Right ventricle myocardium inferior (tissue), 1 donor: ENCODE results near the gene C16orf82. TPM values are rescaled to one million over a fixed set of nuclear protein-coding genes. Genes with fewer than 3 reads are reported as not detected.
"Not testable (repeated sequence)": the region's sequence is repeated elsewhere in the genome, so short reads cannot be mapped to it uniquely, and the experiment has no call there.

Source experiments
- ATAC-seq: fragments of 200-7000 bp; cut with Tn5 transposase; one replicate; pipeline ENCODE4 v1.9.1; 2020; ENCODE audit warnings: mild to moderate bottlenecking, moderate library complexity
- DNase-seq: peaks from one replicate; pipeline ENCODE4 v3.0.0; 2021; ENCODE audit errors: missing footprints
- intact Hi-C: fragments of 100-400 bp; cut with DNase I; formaldehyde crosslinking; loops from one replicate; pipeline ENCODE4 v1.11.0; 2022
- total RNA-seq: library from RNA; stranded (reverse); fragmentation: NEBNext Ultra II Directional; extraction: Animal tissue kit (Norgen Biotek cat#: 25700); gene quantifications from one replicate; pipeline ENCODE4 v1.2.1, GENCODE V29; 2021
- donor health status: DM: no; HTN: yes; CAD: no; lungs with severe emphysema.

Gene C16orf82
- total RNA-seq, 1 donor from 2014 or later = not detected

- intact Hi-C loops = no loop called here
- no peak for ATAC-seq
- no peak for DNase-seq
Measured at GRCh38 chr16:27084307-27085028, 17.7 kb downstream of the C16orf82 start.

- intact Hi-C loops = no loop called here
- ATAC-seq = no peak
- no peak for DNase-seq
Measured at GRCh38 chr16:27085182-27085581, 18.5 kb downstream of the C16orf82 start.

- intact Hi-C loops, ATAC-seq, DNase-seq: not testable (repeated sequence)
Measured at GRCh38 chr16:27086031-27086430, 19.3 kb downstream of the C16orf82 start.

- ATAC-seq = no peak
- DNase-seq = no peak
- intact Hi-C loops = no loop called here
Measured at GRCh38 chr16:27088216-27088615, 21.5 kb downstream of the C16orf82 start.

- DNase-seq (no peak), ATAC-seq (no peak)
- intact Hi-C loops = no loop called here
Measured at GRCh38 chr16:27096375-27096774, 29.6 kb downstream of the C16orf82 start.

GRCh38 chr16:27097800-27098230 is 31.1 kb downstream of the C16orf82 start:
- intact Hi-C loops = no loop called here
- DNase-seq = peak; percentile 91

GRCh38 chr16:27098366-27099049 is 31.8 kb downstream of the C16orf82 start:
- intact Hi-C loops = no loop called here
- peak; percentile 4 for ATAC-seq
- no peak for DNase-seq

More at GRCh38 chr16:27097800-27098230, 31.1 kb downstream of the C16orf82 start:
- ATAC-seq = peak; percentile 93

GRCh38 chr16:27102701-27103575 is 36.2 kb downstream of the C16orf82 start:
- ATAC-seq = no peak
- intact Hi-C loops = loop anchor here (10.0 kb wide), 1 partner anchor 138 kb away; no protein-coding TSS in a partner anchor
- no peak for DNase-seq

- ATAC-seq (no peak), DNase-seq (no peak)
- intact Hi-C loops = loop anchor here (10.0 kb wide), 1 partner anchor 139 kb away; no protein-coding TSS in a partner anchor
Measured at GRCh38 chr16:27103954-27104353, 37.2 kb downstream of the C16orf82 start.

- intact Hi-C loops = loop anchor here (10.0 kb wide), 1 partner anchor 142 kb away; no protein-coding TSS in a partner anchor
- DNase-seq = no peak
- ATAC-seq = no peak
Measured at GRCh38 chr16:27106305-27106704, 39.6 kb downstream of the C16orf82 start.

GRCh38 chr16:27107185-27107592 is 40.5 kb downstream of the C16orf82 start:
- ATAC-seq = no peak
- DNase-seq = no peak
- intact Hi-C loops = loop anchor here (10.0 kb wide), 1 partner anchor 142 kb away; no protein-coding TSS in a partner anchor

GRCh38 chr16:27108051-27108770 is 41.5 kb downstream of the C16orf82 start:
- ATAC-seq (no peak), DNase-seq (no peak)
- intact Hi-C loops = loop anchor here (10.0 kb wide), 1 partner anchor 143 kb away; no protein-coding TSS in a partner anchor

GRCh38 chr16:27108826-27109665 is 42.3 kb downstream of the C16orf82 start:
- no peak for DNase-seq
- intact Hi-C loops = loop anchor here (10.0 kb wide), 1 partner anchor 144 kb away; no protein-coding TSS in a partner anchor
- ATAC-seq = no peak

- peak; percentile 87 for DNase-seq
- peak; percentile 95 for ATAC-seq
- intact Hi-C loops = loop anchor here (10.0 kb wide), 1 partner anchor 145 kb away; no protein-coding TSS in a partner anchor
Measured at GRCh38 chr16:27109666-27110523, 43.2 kb downstream of the C16orf82 start.

- intact Hi-C loops = no loop called here
- no peak for DNase-seq
- no peak for ATAC-seq
Measured at GRCh38 chr16:27110524-27110896, 43.8 kb downstream of the C16orf82 start.

- ATAC-seq (no peak), DNase-seq (no peak)
- intact Hi-C loops = no loop called here
Measured at GRCh38 chr16:27111486-27111885, 44.8 kb downstream of the C16orf82 start.
